Measurements from ENCODE around the gene GALNT9.

GALNT9 gene

GRCh38 chr12:132319991-132320570 lies 9.3 kb downstream of the GALNT9 start:
- CTCF ChIA-PET, result no interaction called here
- no peaks in the 10 kb centered on the region for H3K9me3 Mint-ChIP-seq
- H3K4me1 Mint-ChIP-seq, result peaks cover 10% of the 10 kb centered on the region
- H3K36me3 Mint-ChIP-seq, result no peaks in the 10 kb centered on the region
- H3K27ac Mint-ChIP-seq, result no peak overlapping the region
- peaks cover 15% of the 10 kb centered on the region for H3K27me3 Mint-ChIP-seq
- no peak for DNase-seq
- no peak overlapping the region for H3K4me3 Mint-ChIP-seq

- no peaks in the 10 kb centered on the region for H3K36me3 Mint-ChIP-seq
- H3K27ac Mint-ChIP-seq, result no peak overlapping the region
- DNase-seq, result no peak
- peaks cover 10% of the 10 kb centered on the region for H3K4me1 Mint-ChIP-seq
- H3K27me3 Mint-ChIP-seq, result peaks cover 11% of the 10 kb centered on the region
- no peak overlapping the region for H3K4me3 Mint-ChIP-seq
- CTCF ChIA-PET, result no interaction called here
- no peaks in the 10 kb centered on the region for H3K9me3 Mint-ChIP-seq
Measured at GRCh38 chr12:132319359-132319950, 9.9 kb downstream of the GALNT9 start.

- peaks cover 9% of the 10 kb centered on the region for H3K27me3 Mint-ChIP-seq
- H3K4me3 Mint-ChIP-seq, result no peak overlapping the region
- H3K27ac Mint-ChIP-seq, result no peak overlapping the region
- H3K4me1 Mint-ChIP-seq, result peaks cover 8% of the 10 kb centered on the region
- no peak for DNase-seq
- H3K36me3 Mint-ChIP-seq, result no peaks in the 10 kb centered on the region
- H3K9me3 Mint-ChIP-seq, result peaks cover 2% of the 10 kb centered on the region
- CTCF ChIA-PET, result no interaction called here
Measured at GRCh38 chr12:132318618-132319033, 10.8 kb downstream of the GALNT9 start.

- Mint-ChIP-seq H3K9me3 (peaks cover 2% of the 10 kb centered on the region), H3K4me1 (peaks cover 3% of the 10 kb centered on the region), H3K4me3 (no peak overlapping the region), H3K27me3 (peaks cover 4% of the 10 kb centered on the region), H3K27ac (no peak overlapping the region), H3K36me3 (no peaks in the 10 kb centered on the region)
- CTCF ChIA-PET, result no interaction called here
- DNase-seq, result no peak
Measured at GRCh38 chr12:132318135-132318534, 11.3 kb downstream of the GALNT9 start.

GRCh38 chr12:132317233-132317938 lies 12.0 kb downstream of the GALNT9 start:
- Mint-ChIP-seq H3K4me1 (no peaks in the 10 kb centered on the region), H3K36me3 (no peaks in the 10 kb centered on the region), H3K9me3 (peaks cover 5% of the 10 kb centered on the region), H3K27ac (no peak overlapping the region), H3K27me3 (no peaks in the 10 kb centered on the region), H3K4me3 (no peak overlapping the region)
- DNase-seq, result no peak
- CTCF ChIA-PET, result no interaction called here

GRCh38 chr12:132316497-132317232 lies 12.7 kb downstream of the GALNT9 start:
- H3K27ac Mint-ChIP-seq, result no peak overlapping the region
- no peaks in the 10 kb centered on the region for H3K36me3 Mint-ChIP-seq
- H3K4me1 Mint-ChIP-seq, result no peaks in the 10 kb centered on the region
- H3K9me3 Mint-ChIP-seq, result peaks cover 10% of the 10 kb centered on the region
- DNase-seq, result no peak
- no peaks in the 10 kb centered on the region for H3K27me3 Mint-ChIP-seq
- CTCF ChIA-PET, result no interaction called here
- no peak overlapping the region for H3K4me3 Mint-ChIP-seq

- Mint-ChIP-seq H3K27me3 (no peaks in the 10 kb centered on the region), H3K9me3 (peaks cover 17% of the 10 kb centered on the region), H3K4me3 (no peak overlapping the region), H3K36me3 (no peaks in the 10 kb centered on the region), H3K4me1 (no peaks in the 10 kb centered on the region), H3K27ac (no peak overlapping the region)
- CTCF ChIA-PET, result no interaction called here
- no peak for DNase-seq
Measured at GRCh38 chr12:132315951-132316350, 13.4 kb downstream of the GALNT9 start.

GRCh38 chr12:132315507-132315906 lies 13.9 kb downstream of the GALNT9 start:
- no peak for DNase-seq
- Mint-ChIP-seq H3K27ac (no peak overlapping the region), H3K4me3 (no peak overlapping the region), H3K4me1 (no peaks in the 10 kb centered on the region), H3K27me3 (no peaks in the 10 kb centered on the region), H3K9me3 (peaks cover 19% of the 10 kb centered on the region), H3K36me3 (no peaks in the 10 kb centered on the region)
- CTCF ChIA-PET, result no interaction called here

GRCh38 chr12:132314516-132315233 lies 14.7 kb downstream of the GALNT9 start:
- no peaks in the 10 kb centered on the region for H3K4me1 Mint-ChIP-seq
- DNase-seq, result no peak
- no peak overlapping the region for H3K27ac Mint-ChIP-seq
- H3K36me3 Mint-ChIP-seq, result no peaks in the 10 kb centered on the region
- H3K9me3 Mint-ChIP-seq, result peaks cover 21% of the 10 kb centered on the region
- H3K4me3 Mint-ChIP-seq, result no peak overlapping the region
- CTCF ChIA-PET, result no interaction called here
- no peaks in the 10 kb centered on the region for H3K27me3 Mint-ChIP-seq

GRCh38 chr12:132314035-132314434 lies 15.4 kb downstream of the GALNT9 start:
- CTCF ChIA-PET, result no interaction called here
- no peaks in the 10 kb centered on the region for H3K36me3 Mint-ChIP-seq
- DNase-seq, result no peak
- H3K4me1 Mint-ChIP-seq, result no peaks in the 10 kb centered on the region
- no peak overlapping the region for H3K4me3 Mint-ChIP-seq
- H3K27me3 Mint-ChIP-seq, result no peaks in the 10 kb centered on the region
- peaks cover 21% of the 10 kb centered on the region for H3K9me3 Mint-ChIP-seq
- no peak overlapping the region for H3K27ac Mint-ChIP-seq

- no peak overlapping the region for H3K4me3 Mint-ChIP-seq
- no peaks in the 10 kb centered on the region for H3K36me3 Mint-ChIP-seq
- H3K27ac Mint-ChIP-seq, result no peak overlapping the region
- CTCF ChIA-PET, result no interaction called here
- no peak for DNase-seq
- H3K4me1 Mint-ChIP-seq, result no peaks in the 10 kb centered on the region
- peaks cover 21% of the 10 kb centered on the region for H3K9me3 Mint-ChIP-seq
- no peaks in the 10 kb centered on the region for H3K27me3 Mint-ChIP-seq
Measured at GRCh38 chr12:132313182-132313581, 16.2 kb downstream of the GALNT9 start.

GRCh38 chr12:132312516-132312915 lies 16.9 kb downstream of the GALNT9 start:
- H3K27ac Mint-ChIP-seq, result no peak overlapping the region
- no peak for DNase-seq
- H3K4me1 Mint-ChIP-seq, result no peaks in the 10 kb centered on the region
- no peak overlapping the region for H3K4me3 Mint-ChIP-seq
- H3K36me3 Mint-ChIP-seq, result no peaks in the 10 kb centered on the region
- CTCF ChIA-PET, result no interaction called here
- peaks cover 21% of the 10 kb centered on the region for H3K9me3 Mint-ChIP-seq
- H3K27me3 Mint-ChIP-seq, result no peaks in the 10 kb centered on the region

GRCh38 chr12:132311201-132311915 lies 18.0 kb downstream of the GALNT9 start:
- H3K4me1 Mint-ChIP-seq, result no peaks in the 10 kb centered on the region
- peaks cover 23% of the 10 kb centered on the region for H3K9me3 Mint-ChIP-seq
- DNase-seq, result no peak
- H3K4me3 Mint-ChIP-seq, result no peak overlapping the region
- H3K27ac Mint-ChIP-seq, result no peak overlapping the region
- no peaks in the 10 kb centered on the region for H3K27me3 Mint-ChIP-seq
- no peaks in the 10 kb centered on the region for H3K36me3 Mint-ChIP-seq
- CTCF ChIA-PET, result no interaction called here
